B cell (primary cell): ENCODE data around the gene HS3ST5.

ENCODE experiments used
- CTCF ChIP-seq: fragments of 200-600 bp; IDR thresholded peaks from one replicate; pipeline ENCODE4 v1.8.0; 2022; ENCODE audit warnings: antibody characterized with exemption, mild to moderate bottlenecking
- EZH2 ChIP-seq: IDR thresholded peaks from 2 replicates; pipeline ENCODE4 v1.6.1; 2012; ENCODE audit warnings: borderline replicate concordance, low read depth, mild to moderate bottlenecking, moderate library complexity, low read length; ENCODE audit not compliant: insufficient read depth, poor library complexity, severe bottlenecking

- no peak for TF ChIP-seq CTCF
- TF ChIP-seq EZH2: no peak
Measured at GRCh38 chr6:114271405-114271804, 71.4 kb downstream of the HS3ST5 start.
